COR-L47 (cell line): Measurements from ENCODE around the gene GKAP1.
"Not testable (repeated sequence)": the region's sequence is repeated elsewhere in the genome, so short reads cannot be mapped to it uniquely, and the experiment has no call there.

ENCODE experiments used
- DNase-seq: peaks from one replicate; lab custom pipeline; 2025; lab: John Stamatoyannopoulos, UW

The GKAP1 gene

DNA sequence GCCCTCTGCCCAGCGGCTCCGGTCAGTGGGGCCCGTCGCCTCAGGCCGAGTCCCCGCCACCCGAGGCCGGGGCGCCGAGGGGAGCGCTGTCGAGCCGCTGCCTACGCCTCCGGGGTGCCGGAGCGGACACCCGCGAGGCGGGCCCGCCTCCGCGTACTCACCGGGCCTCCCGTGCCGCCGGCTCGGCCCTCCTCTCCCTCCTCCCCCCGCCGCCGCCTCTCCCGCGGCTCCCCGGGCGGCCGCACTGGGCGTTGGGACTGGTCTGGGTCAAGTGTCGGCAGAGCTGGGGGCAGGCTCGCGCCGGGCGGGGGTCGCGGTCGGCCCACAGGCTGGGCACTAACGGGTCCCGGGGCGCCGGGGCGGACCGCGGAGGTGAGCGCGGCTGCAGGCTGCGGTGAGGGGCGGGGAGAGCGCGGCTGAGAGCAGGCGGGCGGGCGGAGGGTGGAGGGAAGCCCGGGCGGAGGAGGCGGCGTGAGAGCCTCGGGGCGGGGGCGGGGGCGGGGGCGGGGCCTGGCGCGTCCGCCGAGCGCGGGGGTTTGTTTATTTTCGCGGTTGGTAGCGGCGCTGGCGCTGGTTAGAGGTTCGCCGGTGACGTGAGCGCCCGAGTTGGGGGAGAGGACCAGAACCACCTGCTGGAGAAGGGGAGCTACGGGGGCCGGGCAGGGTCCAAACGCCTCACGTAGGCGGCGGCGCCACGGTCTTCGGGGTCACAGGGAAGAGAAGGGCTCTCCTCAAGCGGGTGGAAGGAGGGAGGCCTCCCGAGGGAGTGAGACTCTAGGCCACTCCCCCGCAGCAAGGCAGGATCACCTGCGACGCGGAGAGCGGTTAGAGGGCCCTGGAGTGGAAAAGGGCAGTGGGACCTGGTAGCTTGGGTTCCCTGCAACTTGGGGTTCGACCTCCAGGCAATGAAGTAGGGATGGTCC is at the start of gene GKAP1:
Gene GKAP1 (minus strand): TSS at position 414 of the 923 bp plus-strand sequence. CDS start 11,252 bp downstream, outside the sequence.
- peak; percentile 77 for DNase-seq

DNA sequence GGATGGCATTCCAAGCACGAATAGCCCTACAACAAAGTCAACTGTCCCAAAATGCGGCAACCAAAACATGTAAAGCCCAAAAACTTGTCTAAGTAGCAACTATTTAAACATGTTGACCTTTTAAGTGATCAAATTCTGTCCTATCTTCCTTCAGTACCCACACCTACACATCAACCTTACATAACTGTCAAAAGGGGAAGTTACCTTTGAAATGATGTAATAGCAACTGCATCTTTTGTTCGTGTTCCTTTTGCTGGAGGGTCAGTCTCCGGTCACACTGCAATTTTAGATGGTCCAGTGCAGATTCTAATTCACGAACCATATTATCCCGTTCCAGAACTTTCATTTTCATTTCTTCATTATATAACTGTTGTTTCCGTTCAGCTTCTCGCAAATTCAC is 32.3 kb upstream of the GKAP1 start:
- not testable (repeated sequence) for DNase-seq

DNA sequence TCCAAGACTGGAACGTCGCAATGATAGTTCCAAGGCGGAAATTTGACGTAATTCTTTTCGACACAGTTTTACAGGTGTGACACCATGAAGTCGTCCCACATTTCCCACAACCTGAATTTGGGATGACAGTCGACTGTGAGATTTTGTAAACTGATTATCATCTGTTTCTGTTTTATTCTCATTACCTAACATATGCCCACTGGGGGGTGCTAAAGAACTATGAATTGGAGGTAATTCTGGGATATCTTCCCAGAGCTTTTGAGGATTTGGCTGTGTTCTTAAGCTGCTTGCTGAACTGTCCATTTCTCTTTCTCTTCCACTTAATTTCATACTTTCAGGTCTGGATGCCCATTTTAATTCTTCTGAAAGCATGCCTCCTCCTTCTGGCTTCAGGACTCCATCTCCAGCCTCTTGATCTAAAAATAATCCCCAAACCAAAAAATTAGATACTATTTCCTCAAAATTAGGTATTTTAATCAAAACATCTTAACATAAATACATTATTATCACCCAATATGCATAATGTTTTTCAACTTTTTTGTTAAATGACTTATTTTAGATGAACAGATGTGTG is 19.6 kb upstream of the GKAP1 start:
- not testable (repeated sequence) for DNase-seq

GRCh38 chr9:83830426-83831071 is 13.0 kb upstream of the GKAP1 start:
- DNase-seq, result not testable (repeated sequence)

- DNase-seq, result not testable (repeated sequence)
Observed at GRCh38 chr9:83824986-83825623, 7.5 kb upstream of the GKAP1 start.

DNA sequence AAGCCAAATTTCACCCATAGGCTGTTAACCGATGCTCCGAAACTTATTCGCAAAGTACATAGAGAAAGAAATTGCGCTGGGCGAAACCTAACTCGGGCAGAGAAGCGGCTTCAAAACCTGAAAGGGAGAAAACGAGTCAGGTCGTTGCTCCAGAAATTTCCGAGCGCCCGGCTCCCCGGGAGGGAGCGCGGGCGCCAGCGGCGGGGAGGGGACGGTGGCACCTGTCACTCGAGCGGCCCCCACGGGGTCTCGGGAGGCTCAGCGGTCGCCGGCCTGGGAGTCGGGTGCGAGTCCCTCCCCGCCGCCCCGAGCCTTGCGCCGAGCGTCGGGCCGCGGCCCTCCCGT is 586 bp downstream of the GKAP1 start:
- not testable (repeated sequence) for DNase-seq

DNA sequence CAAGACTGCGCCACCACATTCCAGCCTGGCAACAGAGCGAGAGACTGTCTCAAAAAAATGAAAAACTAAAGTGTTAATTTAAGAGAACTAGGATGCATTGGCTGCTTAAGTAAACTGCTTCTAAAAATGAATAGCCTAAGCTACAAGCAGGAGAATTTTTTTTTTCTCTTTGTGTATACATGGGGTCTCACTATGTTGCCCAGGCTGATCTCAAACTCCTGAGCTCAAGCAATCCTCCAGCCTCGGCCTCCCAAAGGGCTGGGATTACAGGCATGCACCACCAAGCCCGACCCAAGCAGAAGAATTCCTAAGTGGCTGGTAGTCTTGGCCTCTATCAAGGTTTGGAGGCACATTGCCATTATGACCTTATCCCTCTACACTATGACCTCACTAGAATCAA is 2.4 kb downstream of the GKAP1 start:
- DNase-seq, result not testable (repeated sequence)

- not testable (repeated sequence) for DNase-seq
Observed at GRCh38 chr9:83809213-83809612, 8.4 kb downstream of the GKAP1 start.

DNA sequence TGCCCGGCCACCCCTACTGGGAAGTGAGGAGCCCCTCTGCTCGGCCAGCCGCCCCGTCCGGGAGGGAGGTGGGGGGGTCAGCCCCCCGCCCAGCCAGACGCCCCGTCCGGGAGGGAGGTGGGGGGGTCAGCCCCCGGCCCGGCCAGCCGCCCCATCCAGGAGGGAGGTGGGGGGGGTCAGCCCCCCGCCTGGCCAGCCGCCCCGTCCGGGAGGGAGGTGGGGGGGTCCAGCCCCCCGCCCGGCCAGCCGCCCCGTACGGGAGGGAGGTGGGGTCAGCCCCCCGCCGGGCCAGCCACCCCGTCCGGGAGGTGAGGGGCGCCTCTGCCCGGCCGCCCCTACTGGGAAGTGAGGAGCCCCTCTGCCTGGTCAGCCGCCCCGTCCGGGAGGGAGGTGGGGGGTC is 13.1 kb downstream of the GKAP1 start:
- not testable (repeated sequence) for DNase-seq

DNA sequence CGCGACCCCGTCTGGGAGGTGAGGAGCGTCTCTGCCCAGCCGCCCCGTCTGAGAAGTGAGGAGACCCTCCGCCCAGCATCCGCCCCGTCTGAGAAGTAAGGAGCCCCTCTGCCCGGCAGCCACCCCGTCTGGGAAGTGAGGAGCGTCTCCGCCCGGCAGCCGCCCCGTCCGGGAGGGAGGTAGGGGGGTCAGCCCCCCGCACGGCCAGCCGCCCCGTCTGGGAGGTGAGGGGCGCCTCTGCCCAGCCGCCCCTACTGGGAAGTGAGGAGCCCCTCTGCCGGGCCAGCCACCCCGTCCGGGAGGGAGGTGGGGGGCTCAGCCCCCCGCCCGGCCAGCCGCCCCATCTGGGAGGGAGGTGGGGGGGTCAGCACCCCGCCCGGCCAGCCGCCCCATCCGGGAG is 13.6 kb downstream of the GKAP1 start:
- DNase-seq, result not testable (repeated sequence)

DNA sequence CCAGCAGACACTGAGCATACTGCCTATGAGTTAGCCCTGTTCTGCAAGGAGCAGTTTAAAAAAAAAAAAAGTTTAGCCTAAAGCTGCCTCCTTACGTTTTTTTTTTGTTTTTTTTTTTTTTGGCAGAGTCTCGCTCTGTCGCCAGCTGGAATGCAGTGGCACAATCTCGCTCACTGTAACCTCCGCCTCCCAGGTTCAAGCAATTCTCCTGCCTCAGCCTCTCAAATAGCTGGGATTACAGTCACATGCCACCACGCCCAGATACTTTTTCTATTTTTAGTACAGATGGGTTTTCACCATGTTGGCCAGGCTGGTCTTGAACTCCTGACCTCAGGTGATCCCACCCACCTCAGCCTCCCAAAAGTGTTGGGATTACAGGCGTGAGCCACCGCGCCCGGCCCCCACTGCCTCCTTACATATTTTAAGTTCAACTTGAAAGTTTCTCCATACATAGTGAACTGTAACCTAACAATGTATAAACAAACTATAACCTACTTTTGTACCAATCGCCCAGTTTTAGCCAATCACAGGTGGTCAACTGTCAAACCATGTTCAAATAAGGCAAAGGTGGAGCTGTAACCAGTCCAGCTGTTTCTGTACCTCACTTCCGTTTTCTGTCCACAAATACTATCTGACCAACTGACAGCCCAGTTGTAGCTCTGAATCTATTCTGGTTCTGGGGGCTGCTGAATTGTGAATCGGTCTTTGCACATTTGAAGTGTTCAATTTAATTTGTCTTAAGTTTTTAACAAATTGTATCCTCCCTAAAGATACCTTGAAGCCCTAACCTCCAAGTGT is 17.1 kb downstream of the GKAP1 start:
- DNase-seq, result no peak

DNA sequence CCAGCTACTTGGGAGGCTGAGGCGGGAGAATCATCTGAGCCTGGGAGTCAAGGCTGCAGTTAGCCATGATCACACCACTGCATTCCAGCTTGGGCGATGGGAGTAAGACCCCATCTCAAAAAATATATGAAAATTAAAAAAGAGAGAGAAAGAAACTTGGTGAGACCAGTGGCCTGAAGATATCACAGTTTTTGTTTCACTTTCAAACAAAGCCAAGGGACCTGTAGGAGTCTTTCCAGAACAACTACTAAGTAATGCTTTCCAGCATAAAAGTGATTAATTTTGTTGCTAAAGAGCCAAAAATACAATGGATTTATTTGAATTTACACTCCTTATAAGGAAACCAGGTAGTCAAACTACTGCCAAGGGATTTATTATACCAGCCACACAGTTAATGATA is 23.5 kb downstream of the GKAP1 start:
- no peak for DNase-seq

- no peak for DNase-seq
Observed at GRCh38 chr9:83792746-83793145, 24.8 kb downstream of the GKAP1 start.

DNA sequence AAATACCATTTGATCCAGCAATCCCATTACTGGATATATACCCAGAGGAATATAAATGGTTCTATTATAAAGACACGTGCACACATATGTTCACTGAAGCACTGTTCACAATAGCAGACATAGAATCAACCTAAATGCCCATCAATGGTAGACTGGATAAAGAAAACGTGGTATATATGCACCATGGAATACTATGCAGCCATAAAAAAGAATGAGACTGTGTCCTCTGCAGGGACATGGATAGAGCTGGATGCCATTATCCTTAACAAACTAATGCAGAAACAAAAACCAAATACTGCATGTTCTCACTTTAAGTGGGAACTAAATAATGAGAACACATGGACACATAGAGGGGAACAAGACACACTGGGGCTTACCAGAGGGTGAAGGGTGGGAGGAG is 39.4 kb downstream of the GKAP1 start:
- DNase-seq, result no peak

DNA sequence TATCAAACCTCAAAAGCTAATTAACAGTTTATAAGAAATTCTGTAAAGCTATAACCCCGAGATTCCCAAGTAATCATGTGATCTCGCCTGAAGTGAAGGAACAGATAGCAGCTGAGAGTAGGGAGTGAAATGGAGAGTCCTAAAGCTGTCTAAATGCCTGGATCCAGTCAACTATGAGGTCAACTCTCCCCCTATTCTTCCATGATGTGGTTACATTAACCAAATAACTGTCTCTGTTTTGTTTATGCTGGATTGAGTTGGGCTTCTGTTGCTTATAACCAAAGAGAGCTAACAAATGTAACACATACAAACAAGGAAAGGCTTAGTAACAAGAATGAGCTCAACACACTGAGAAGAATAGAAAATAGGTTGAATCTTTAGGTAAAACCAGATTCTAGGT is 41.6 kb downstream of the GKAP1 start:
- DNase-seq, result no peak

GRCh38 chr9:83772860-83773259 is 44.7 kb downstream of the GKAP1 start:
- DNase-seq, result no peak

- DNase-seq, result no peak
Observed at GRCh38 chr9:83765376-83765775, 52.2 kb downstream of the GKAP1 start.

DNA sequence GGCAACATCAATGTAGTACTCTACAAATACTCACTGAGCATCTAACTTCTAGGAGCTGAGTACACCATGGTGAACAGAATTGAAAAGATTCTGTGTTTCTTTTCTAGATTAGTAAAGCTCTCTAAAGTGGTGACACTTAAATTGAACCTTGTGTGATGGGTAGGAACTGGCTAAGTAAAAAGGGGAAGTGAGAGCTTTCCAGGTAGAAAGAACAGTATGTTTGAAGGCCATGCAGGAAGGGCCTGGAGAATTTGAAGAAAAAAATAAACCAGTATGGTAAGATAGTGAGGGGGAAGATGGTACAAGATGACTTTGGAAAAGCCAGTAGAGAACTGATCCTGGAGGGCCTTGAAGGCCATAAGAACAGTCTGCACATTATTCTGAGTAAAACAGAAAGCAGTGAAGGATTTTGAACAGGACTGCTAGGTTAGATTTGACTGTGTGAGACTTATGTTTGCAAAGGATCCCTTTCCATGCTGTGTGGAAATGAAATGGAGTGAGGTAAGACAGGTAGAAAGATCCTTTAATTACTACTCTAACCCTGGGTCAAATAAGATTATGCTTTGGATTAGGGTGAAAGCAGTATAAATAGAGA is 63.1 kb downstream of the GKAP1 start:
- no peak for DNase-seq

- no peak for DNase-seq
Observed at GRCh38 chr9:83749706-83750105, 67.9 kb downstream of the GKAP1 start.

DNA sequence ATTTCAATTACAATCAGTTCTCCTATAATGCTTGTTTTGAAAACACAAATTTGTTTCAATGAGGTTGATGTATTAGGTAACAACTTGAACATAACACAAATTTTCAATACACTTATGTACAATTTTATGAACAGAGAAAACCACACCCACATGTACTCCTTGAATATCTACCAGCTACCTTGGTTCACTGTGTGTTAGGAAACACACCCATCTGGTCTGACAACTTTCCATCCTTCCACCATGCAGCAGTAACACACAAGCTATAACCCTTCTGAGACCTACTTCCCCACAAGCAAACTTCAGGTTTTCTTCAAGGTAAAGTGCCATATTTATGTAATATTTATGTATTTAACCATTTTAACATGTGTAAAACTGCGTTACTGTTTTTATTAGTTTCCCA is 73.4 kb downstream of the GKAP1 start:
- no peak for DNase-seq

GRCh38 chr9:83733739-83734138 is 83.8 kb downstream of the GKAP1 start:
- no peak for DNase-seq
